Measurements from ENCODE around the gene GPR55. TPM values are rescaled to one million over a fixed set of nuclear protein-coding genes. Genes with fewer than 3 reads are reported as not detected.

The GPR55 gene
- total and polyA plus RNA-seq, 12 donors, result 0.07 to 0.24 (median 0.14) TPM; not detected in 7

- no peaks in the 10 kb centered on the region for H3K9me3 ChIP-seq (replicated peaks in 1 of 3)
- peaks cover 3% of the 10 kb centered on the region for H3K27me3 ChIP-seq
- 60 to 75% (median 73%) methylated on average over 1 to 6 of the region's 6 CpGs for WGBS, 4 donors
- H3K4me3 ChIP-seq, result no peak overlapping the region
- no peaks in the 10 kb centered on the region for H3K36me3 ChIP-seq (replicated peaks in 1 of 2)
- no peaks in the 10 kb centered on the region for H3K4me1 ChIP-seq (replicated peaks in 1 of 2)
- no peak overlapping the region for H3K27ac ChIP-seq
- TF ChIP-seq POLR2A (IDR thresholded peaks at IDR 0.05), result no peak
- no peak for TF ChIP-seq CTCF (IDR thresholded peaks at IDR 0.05)
- DNase-seq, result no peak
- intact Hi-C loops (cut with DNase I), result no loop called here
Observed at GRCh38 chr2:230924092-230924469, 961 bp downstream of the GPR55 start.

- Histone ChIP-seq H3K27me3 (peaks cover 3% of the 10 kb centered on the region), H3K27ac (no peak overlapping the region), H3K4me1 (replicated peaks in 1 of 2) (no peaks in the 10 kb centered on the region), H3K36me3 (replicated peaks in 1 of 2) (no peaks in the 10 kb centered on the region), H3K4me3 (no peak overlapping the region), H3K9me3 (replicated peaks in 1 of 3) (no peaks in the 10 kb centered on the region)
- TF ChIP-seq CTCF (IDR thresholded peaks at IDR 0.05), result no peak
- no peak for TF ChIP-seq POLR2A (IDR thresholded peaks at IDR 0.05)
- intact Hi-C loops (cut with DNase I), result no loop called here
- DNase-seq, result no peak
- 84 to 92% (median 88%) methylated on average over 16 of the region's 16 CpGs for WGBS, 4 donors
Observed at GRCh38 chr2:230922951-230923717, 1.9 kb downstream of the GPR55 start.

GRCh38 chr2:230921806-230922595 is 3.0 kb downstream of the GPR55 start:
- WGBS, 4 donors, result 67 to 75% (median 72%) methylated on average over 11 of the region's 11 CpGs
- TF ChIP-seq CTCF (IDR thresholded peaks at IDR 0.05), result no peak
- no peak for TF ChIP-seq POLR2A (IDR thresholded peaks at IDR 0.05)
- intact Hi-C loops (cut with DNase I), result no loop called here
- peaks cover 3% of the 10 kb centered on the region for H3K27me3 ChIP-seq
- no peak overlapping the region for H3K27ac ChIP-seq
- no peak overlapping the region for H3K4me3 ChIP-seq
- H3K9me3 ChIP-seq (replicated peaks in 1 of 3), result no peaks in the 10 kb centered on the region
- H3K4me1 ChIP-seq (replicated peaks in 1 of 2), result no peaks in the 10 kb centered on the region
- no peak for DNase-seq
- H3K36me3 ChIP-seq (replicated peaks in 1 of 2), result no peaks in the 10 kb centered on the region

- intact Hi-C loops (cut with DNase I), result no loop called here
- H3K27me3 ChIP-seq, result peaks cover 3% of the 10 kb centered on the region
- DNase-seq, result no peak
- no peak overlapping the region for H3K4me3 ChIP-seq
- no peaks in the 10 kb centered on the region for H3K36me3 ChIP-seq (replicated peaks in 1 of 2)
- H3K4me1 ChIP-seq (replicated peaks in 1 of 2), result no peaks in the 10 kb centered on the region
- H3K27ac ChIP-seq, result no peak overlapping the region
- H3K9me3 ChIP-seq (replicated peaks in 1 of 3), result no peaks in the 10 kb centered on the region
- TF ChIP-seq CTCF (IDR thresholded peaks at IDR 0.05), result no peak
- no peak for TF ChIP-seq POLR2A (IDR thresholded peaks at IDR 0.05)
- WGBS, 4 donors, result 68 to 71% (median 70%) methylated on average over 2 of the region's 2 CpGs
Observed at GRCh38 chr2:230920167-230920566, 4.9 kb downstream of the GPR55 start.
